K562 (cell line): ENCODE data around the gene AMIGO1. TPM values are rescaled to one million over a fixed set of nuclear protein-coding genes. Genes with fewer than 3 reads are reported as not detected.

Experiments used
- EP400 ChIP-seq: fragments of 450-650 bp; IDR thresholded peaks from 2 replicates; pipeline ENCODE4 v1.6.1; 2017; ENCODE audit warnings: antibody characterized with exemption, mild to moderate bottlenecking, moderate library complexity
- FOXM1 ChIP-seq, 2 experiments: fragments of 450-650 bp in 1 of 2; sonication (generic) in 1 of 2; formaldehyde crosslinking in 1 of 2; IDR thresholded peaks; 2 replicates each; pipeline versions ENCODE4 v1.6.1 to v1.9.0; 2017 to 2022; ENCODE audit warnings: low read depth in 2 of 2, mild to moderate bottlenecking in 2 of 2, missing genetic modification reagents in 1 of 2, moderate library complexity in 1 of 2
- FOXP4 ChIP-seq: sonication (generic); formaldehyde crosslinking; IDR thresholded peaks from 2 replicates; pipeline ENCODE4 v1.8.0; 2022; ENCODE audit warnings: mild to moderate bottlenecking, missing genetic modification reagents, borderline replicate concordance
- IFI16 ChIP-seq: fragments of 250-450 bp; sonication (Bioruptor Pico); IDR thresholded peaks from 2 replicates; pipeline ENCODE4 v2.1.2; 2022; ENCODE audit warnings: mild to moderate bottlenecking, inconsistent platforms
- NCOA4 ChIP-seq: fragments of 450-650 bp; IDR thresholded peaks from 2 replicates; pipeline ENCODE4 v1.6.1; 2018; ENCODE audit warnings: mild to moderate bottlenecking; ENCODE audit not compliant: partially characterized antibody
- NR4A1 ChIP-seq, 2 experiments: fragments of 250-450 bp in 1 of 2; fragments of 450-650 bp in 1 of 2; sonication (Bioruptor Pico) in 1 of 2; IDR thresholded peaks; 2 replicates each; pipeline versions ENCODE4 v1.4.0 to v1.6.1; 2016 to 2020; ENCODE audit warnings: mild to moderate bottlenecking in 2 of 2, missing compliant biosample characterization in 1 of 2, missing genetic modification characterization in 1 of 2, moderate library complexity in 1 of 2
- ZNF277 ChIP-seq: fragments of 250-450 bp; sonication (Bioruptor Pico); IDR thresholded peaks from 2 replicates; pipeline ENCODE4 v1.8.0; 2022; ENCODE audit warnings: inconsistent platforms, mild to moderate bottlenecking, moderate library complexity, borderline replicate concordance
- ZNF695 ChIP-seq: fragments of 450-650 bp; formaldehyde crosslinking; IDR thresholded peaks from 2 replicates; pipeline ENCODE4 v1.4.0; 2020; ENCODE audit warnings: mild to moderate bottlenecking, moderate library complexity
- polyA plus RNA-seq, 8 experiments: library from polyadenylated mRNA; depleted of rRNA in 4 of 8; stranded (reverse) in 5 of 8; unstranded in 3 of 8; fragments of >200 nt; fragmentation: Nextera tagmentation in 2 of 8; fragmentation: Illumina TruSeq in 1 of 8; extraction: Ambion mirVana in 2 of 8; extraction: Trizol in 1 of 8; gene quantifications; 2 replicates each; pipeline versions ENCODE4 v1.2.1 to v1.2.3, GENCODE V29; 2011 to 2014; ENCODE audit warnings: inconsistent platforms in 1 of 8, missing spikeins in 1 of 8
- total RNA-seq, 7 experiments: library from RNA; depleted of rRNA in 6 of 7; stranded (reverse); fragments of >200 nt in 6 of 7; fragmentation: Illumina TruSeq in 2 of 7; extraction: Trizol in 2 of 7; gene quantifications; 2 replicates each; pipeline versions ENCODE4 v1.2.1 to v1.2.3, GENCODE V29; 2011 to 2021; ENCODE audit warnings: low replicate concordance in 1 of 7
- TF ChIP-seq, protein P1 (sequence below): sonication (generic); formaldehyde crosslinking; IDR thresholded peaks from 2 replicates; pipeline ENCODE4 v1.8.0; 2022; ENCODE audit warnings: mild to moderate bottlenecking, missing genetic modification reagents
- TF ChIP-seq, protein P2 (sequence below): sonication (generic); formaldehyde crosslinking; IDR thresholded peaks from 2 replicates; pipeline ENCODE4 v1.9.0; 2022; ENCODE audit warnings: mild to moderate bottlenecking, missing genetic modification reagents
- TF ChIP-seq, protein P3 (sequence below): fragments of 250-450 bp; sonication (Bioruptor Pico); IDR thresholded peaks from 2 replicates; pipeline ENCODE4 v1.9.0; 2021; ENCODE audit warnings: mild to moderate bottlenecking
- TF ChIP-seq, protein P4 (sequence below): fragments of 450-650 bp; formaldehyde crosslinking; IDR thresholded peaks from 2 replicates; pipeline ENCODE4 v1.4.0; 2022; ENCODE audit warnings: missing genetic modification characterization
- TF ChIP-seq, protein P5 (sequence below): fragments of 450-650 bp; formaldehyde crosslinking; IDR thresholded peaks from 2 replicates; pipeline ENCODE4 v1.4.0; 2022; ENCODE audit warnings: missing genetic modification characterization
- TF ChIP-seq, protein P6 (sequence below): sonication (generic); formaldehyde crosslinking; IDR thresholded peaks from 2 replicates; pipeline ENCODE4 v1.8.0; 2022; ENCODE audit warnings: missing genetic modification reagents, mild to moderate bottlenecking, borderline replicate concordance

AMIGO1 gene
- total and polyA plus RNA-seq, 9 of the 15 experiments (the other 6 are each of a cell fraction or from before 2014, with no cell fraction given): 0.24 to 1.0 (median 0.54) TPM

- TF ChIP-seq, protein P1, sequence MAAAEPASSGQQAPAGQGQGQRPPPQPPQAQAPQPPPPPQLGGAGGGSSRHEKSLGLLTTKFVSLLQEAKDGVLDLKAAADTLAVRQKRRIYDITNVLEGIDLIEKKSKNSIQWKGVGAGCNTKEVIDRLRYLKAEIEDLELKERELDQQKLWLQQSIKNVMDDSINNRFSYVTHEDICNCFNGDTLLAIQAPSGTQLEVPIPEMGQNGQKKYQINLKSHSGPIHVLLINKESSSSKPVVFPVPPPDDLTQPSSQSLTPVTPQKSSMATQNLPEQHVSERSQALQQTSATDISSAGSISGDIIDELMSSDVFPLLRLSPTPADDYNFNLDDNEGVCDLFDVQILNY (CRISPR knock-in tag): no peak; the same call in 1 of the 2 replicates
- 0 out of 2 replicates have a peak, but pooled peaks have one; percentile 7 for TF ChIP-seq FOXM1 (IDR thresholded peaks at IDR 0.05; ENCODE audit: low read depth)
- 0 out of 2 replicates have a peak, but pooled peaks have one; percentile 32 for TF ChIP-seq FOXM1 (CRISPR knock-in tag; IDR thresholded peaks at IDR 0.05; ENCODE audit: low read depth)
- TF ChIP-seq, protein P2, sequence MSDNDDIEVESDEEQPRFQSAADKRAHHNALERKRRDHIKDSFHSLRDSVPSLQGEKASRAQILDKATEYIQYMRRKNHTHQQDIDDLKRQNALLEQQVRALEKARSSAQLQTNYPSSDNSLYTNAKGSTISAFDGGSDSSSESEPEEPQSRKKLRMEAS (CRISPR knock-in tag): peak; percentile 71
- no peak for TF ChIP-seq NR4A1 (CRISPR knock-in tag; IDR thresholded peaks at IDR 0.05)
- 0 out of 2 replicates have a peak, but pooled peaks have one; percentile 35 for TF ChIP-seq NR4A1 (tag; IDR thresholded peaks at IDR 0.05)
- no peak for TF ChIP-seq ZNF277 (CRISPR knock-in tag)
- peak; percentile 87 for TF ChIP-seq EP400
- TF ChIP-seq FOXP4: peak; percentile 67; the same call in 1 of the 2 replicates
- TF ChIP-seq, protein P3, sequence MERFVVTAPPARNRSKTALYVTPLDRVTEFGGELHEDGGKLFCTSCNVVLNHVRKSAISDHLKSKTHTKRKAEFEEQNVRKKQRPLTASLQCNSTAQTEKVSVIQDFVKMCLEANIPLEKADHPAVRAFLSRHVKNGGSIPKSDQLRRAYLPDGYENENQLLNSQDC: peak; percentile 92; the same call in 1 of the 2 replicates
- peak; percentile 37; the same call in 1 of the 2 replicates for TF ChIP-seq ZNF695 (CRISPR knock-in tag)
- no peak for TF ChIP-seq NCOA4
- TF ChIP-seq, protein P4, sequence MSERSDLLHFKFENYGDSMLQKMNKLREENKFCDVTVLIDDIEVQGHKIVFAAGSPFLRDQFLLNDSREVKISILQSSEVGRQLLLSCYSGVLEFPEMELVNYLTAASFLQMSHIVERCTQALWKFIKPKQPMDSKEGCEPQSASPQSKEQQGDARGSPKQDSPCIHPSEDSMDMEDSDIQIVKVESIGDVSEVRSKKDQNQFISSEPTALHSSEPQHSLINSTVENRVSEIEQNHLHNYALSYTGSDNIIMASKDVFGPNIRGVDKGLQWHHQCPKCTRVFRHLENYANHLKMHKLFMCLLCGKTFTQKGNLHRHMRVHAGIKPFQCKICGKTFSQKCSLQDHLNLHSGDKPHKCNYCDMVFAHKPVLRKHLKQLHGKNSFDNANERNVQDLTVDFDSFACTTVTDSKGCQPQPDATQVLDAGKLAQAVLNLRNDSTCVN (CRISPR knock-in tag): no peak
- TF ChIP-seq IFI16 (CRISPR knock-in tag): no peak
- TF ChIP-seq, protein P5, sequence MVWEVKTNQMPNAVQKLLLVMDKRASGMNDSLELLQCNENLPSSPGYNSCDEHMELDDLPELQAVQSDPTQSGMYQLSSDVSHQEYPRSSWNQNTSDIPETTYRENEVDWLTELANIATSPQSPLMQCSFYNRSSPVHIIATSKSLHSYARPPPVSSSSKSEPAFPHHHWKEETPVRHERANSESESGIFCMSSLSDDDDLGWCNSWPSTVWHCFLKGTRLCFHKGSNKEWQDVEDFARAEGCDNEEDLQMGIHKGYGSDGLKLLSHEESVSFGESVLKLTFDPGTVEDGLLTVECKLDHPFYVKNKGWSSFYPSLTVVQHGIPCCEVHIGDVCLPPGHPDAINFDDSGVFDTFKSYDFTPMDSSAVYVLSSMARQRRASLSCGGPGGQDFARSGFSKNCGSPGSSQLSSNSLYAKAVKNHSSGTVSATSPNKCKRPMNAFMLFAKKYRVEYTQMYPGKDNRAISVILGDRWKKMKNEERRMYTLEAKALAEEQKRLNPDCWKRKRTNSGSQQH: peak; percentile 62; the same call in 1 of the 2 replicates
- TF ChIP-seq, protein P6, sequence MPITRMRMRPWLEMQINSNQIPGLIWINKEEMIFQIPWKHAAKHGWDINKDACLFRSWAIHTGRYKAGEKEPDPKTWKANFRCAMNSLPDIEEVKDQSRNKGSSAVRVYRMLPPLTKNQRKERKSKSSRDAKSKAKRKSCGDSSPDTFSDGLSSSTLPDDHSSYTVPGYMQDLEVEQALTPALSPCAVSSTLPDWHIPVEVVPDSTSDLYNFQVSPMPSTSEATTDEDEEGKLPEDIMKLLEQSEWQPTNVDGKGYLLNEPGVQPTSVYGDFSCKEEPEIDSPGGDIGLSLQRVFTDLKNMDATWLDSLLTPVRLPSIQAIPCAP (CRISPR knock-in tag): peak; percentile 33; the same call in 1 of the 2 replicates
These were observed 15.6 kb downstream of the AMIGO1 start, which contains the start of gene CYB561D1 (continued) for GRCh38 chr1:109493805-109494539.
